ENCODE results near the gene GPR39.

Gene GPR39

DNA sequence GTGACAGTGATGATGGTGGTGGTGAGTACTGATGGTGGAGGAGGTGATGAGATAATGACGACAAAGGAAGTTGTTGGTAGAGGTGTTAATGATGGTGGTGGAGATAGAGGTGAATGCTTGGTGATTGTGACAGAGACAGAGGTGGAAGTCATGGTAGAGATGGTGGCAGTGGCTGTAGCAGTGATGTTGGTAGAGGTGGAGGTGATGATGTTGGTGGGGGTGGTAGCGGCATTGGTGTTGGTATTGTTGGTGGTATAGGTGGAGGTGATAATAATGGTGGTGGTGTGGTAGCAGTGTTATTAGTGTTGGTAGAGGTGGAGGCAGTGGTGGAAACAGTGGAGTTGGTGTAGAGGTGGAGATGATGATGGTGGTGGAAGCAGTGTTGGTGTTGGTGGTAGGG lies 217.0 kb downstream of the GPR39 start:
- Histone ChIP-seq H3K4me1 (ENCODE audit: low read length) (no peaks in the 10 kb centered on the region), H3F3A (ENCODE audit: insufficient read depth, low read length) (no peaks in the 10 kb centered on the region), H3K79me2 (ENCODE audit: low read length) (no peaks in the 10 kb centered on the region), H3K9ac (ENCODE audit: low read length) (no peak overlapping the region), H3K9me2 (replicated peaks; ENCODE audit: insufficient read depth, low read length) (no peaks in the 10 kb centered on the region), H3K4me3 (ENCODE audit: low read length) (no peak overlapping the region), H3K27me3 (replicated peaks; ENCODE audit: insufficient read depth, low read length) (no peaks in the 10 kb centered on the region), H2AFZ (ENCODE audit: low read length) (no peak overlapping the region), H3K36me3 (replicated peaks; ENCODE audit: insufficient read depth, low read length) (no peaks in the 10 kb centered on the region), H3K27ac (ENCODE audit: low read length) (no peak overlapping the region), H4K20me1 (ENCODE audit: insufficient read depth, low read length) (no peaks in the 10 kb centered on the region), H3K9me3 (replicated peaks; ENCODE audit: insufficient read depth, low read length) (no peaks in the 10 kb centered on the region), H3K4me2 (ENCODE audit: low read depth, low read length) (no peak overlapping the region)
- DNase-seq: no peak
- TF ChIP-seq EZH2 (optimal IDR thresholded peaks at IDR 0.05; ENCODE audit: low read depth, low read length) (no peak), EZH2phosphoT487 (IDR thresholded peaks at IDR 0.05; ENCODE audit: low read length) (no peak), CTCF (IDR thresholded peaks at IDR 0.05; ENCODE audit: low read length) (no peak)

DNA sequence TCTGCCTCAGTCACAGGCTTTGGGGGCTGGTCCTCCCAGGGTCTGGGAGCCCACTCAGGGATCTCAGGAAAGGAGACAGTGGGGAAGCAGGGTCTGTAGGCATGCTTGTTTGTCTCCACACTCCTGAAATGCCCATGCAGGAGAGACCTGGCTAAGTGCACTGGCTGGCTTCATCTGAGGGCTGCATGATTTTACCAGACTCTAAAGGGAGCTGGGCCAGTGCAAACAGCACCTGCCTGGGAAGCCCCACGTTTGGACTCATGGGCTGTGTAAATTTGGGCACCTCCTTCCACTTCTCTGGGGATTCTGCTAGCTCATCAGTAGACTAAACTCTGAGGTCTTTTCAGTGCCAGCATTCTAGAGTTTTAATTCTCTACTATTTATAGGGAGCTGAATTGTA lies 219.7 kb downstream of the GPR39 start:
- Histone ChIP-seq H3K36me3 (replicated peaks; ENCODE audit: insufficient read depth, low read length) (no peaks in the 10 kb centered on the region), H3K4me1 (ENCODE audit: low read length) (no peaks in the 10 kb centered on the region), H3K79me2 (ENCODE audit: low read length) (no peaks in the 10 kb centered on the region), H3F3A (ENCODE audit: insufficient read depth, low read length) (no peaks in the 10 kb centered on the region), H3K4me3 (ENCODE audit: low read length) (no peak overlapping the region), H2AFZ (ENCODE audit: low read length) (no peak overlapping the region), H3K9me3 (replicated peaks; ENCODE audit: insufficient read depth, low read length) (no peaks in the 10 kb centered on the region), H3K9ac (ENCODE audit: low read length) (no peak overlapping the region), H3K27me3 (replicated peaks; ENCODE audit: insufficient read depth, low read length) (no peaks in the 10 kb centered on the region), H3K4me2 (ENCODE audit: low read depth, low read length) (no peak overlapping the region), H4K20me1 (ENCODE audit: insufficient read depth, low read length) (no peaks in the 10 kb centered on the region), H3K9me2 (replicated peaks; ENCODE audit: insufficient read depth, low read length) (no peaks in the 10 kb centered on the region), H3K27ac (ENCODE audit: low read length) (no peak overlapping the region)
- no peak for DNase-seq
- TF ChIP-seq EZH2phosphoT487 (IDR thresholded peaks at IDR 0.05; ENCODE audit: low read length) (no peak), EZH2 (optimal IDR thresholded peaks at IDR 0.05; ENCODE audit: low read depth, low read length) (no peak), CTCF (IDR thresholded peaks at IDR 0.05; ENCODE audit: low read length) (no peak)

GRCh38 chr2:132638313-132639040 lies 221.9 kb downstream of the GPR39 start:
- H3K4me3 ChIP-seq (ENCODE audit: low read length): no peak overlapping the region
- no peaks in the 10 kb centered on the region for H4K20me1 ChIP-seq (ENCODE audit: insufficient read depth, low read length)
- H3K27ac ChIP-seq (ENCODE audit: low read length): no peak overlapping the region

More at GRCh38 chr2:132638313-132639040, 221.9 kb downstream of the GPR39 start:
- H3F3A ChIP-seq (ENCODE audit: insufficient read depth, low read length): no peaks in the 10 kb centered on the region
- no peak overlapping the region for H2AFZ ChIP-seq (ENCODE audit: low read length)
- H3K36me3 ChIP-seq (replicated peaks; ENCODE audit: insufficient read depth, low read length): no peaks in the 10 kb centered on the region
- no peak overlapping the region for H3K4me2 ChIP-seq (ENCODE audit: low read depth, low read length)
- TF ChIP-seq EZH2 (optimal IDR thresholded peaks at IDR 0.05; ENCODE audit: low read depth, low read length) (no peak), EZH2phosphoT487 (IDR thresholded peaks at IDR 0.05; ENCODE audit: low read length) (no peak), CTCF (IDR thresholded peaks at IDR 0.05; ENCODE audit: low read length) (no peak)
- no peak overlapping the region for H3K9ac ChIP-seq (ENCODE audit: low read length)
- no peaks in the 10 kb centered on the region for H3K4me1 ChIP-seq (ENCODE audit: low read length)
- no peaks in the 10 kb centered on the region for H3K9me2 ChIP-seq (replicated peaks; ENCODE audit: insufficient read depth, low read length)
- H3K9me3 ChIP-seq (replicated peaks; ENCODE audit: insufficient read depth, low read length): no peaks in the 10 kb centered on the region
- DNase-seq: no peak
- no peaks in the 10 kb centered on the region for H3K27me3 ChIP-seq (replicated peaks; ENCODE audit: insufficient read depth, low read length)
- no peaks in the 10 kb centered on the region for H3K79me2 ChIP-seq (ENCODE audit: low read length)
